ENCODE data around the gene TTLL3. TPM values are rescaled to one million over a fixed set of nuclear protein-coding genes. Genes with fewer than 3 reads are reported as not detected.

Gene TTLL3
- total and polyA plus RNA-seq, 2 donors from 2014 or later = 27.5 to 61.0 TPM

GRCh38 chr3:9779075-9779593 lies 30.9 kb upstream of the TTLL3 start:
- no peak for DNase-seq
- no peak overlapping the region for H3K27ac ChIP-seq (ENCODE audit: low read depth in 2 of 2, low read length in 2 of 2)

GRCh38 chr3:9779721-9780457 lies 30.2 kb upstream of the TTLL3 start:
- H3K27ac ChIP-seq (ENCODE audit: low read depth in 2 of 2, low read length in 2 of 2) = peak overlapping the region; percentile 81 to 85
- no peak overlapping the region for H3K9ac ChIP-seq (ENCODE audit: low read length in 3 of 3)
- H3K4me3 ChIP-seq (ENCODE audit: low read length in 3 of 3) = no peak overlapping the region
- peaks cover 0 to 7% (median 6%) of the 10 kb centered on the region in 3 donors for H3K36me3 ChIP-seq (ENCODE audit: control insufficient read depth in 2 of 3, insufficient read depth in 3 of 3, low read length in 3 of 3)
- H3K27me3 ChIP-seq (ENCODE audit: control insufficient read depth, insufficient read depth, low read length) = no peaks in the 10 kb centered on the region
- no peak for FAIRE-seq
- H3K9me3 ChIP-seq (ENCODE audit: control insufficient read depth in 2 of 3, insufficient read depth in 1 of 3, low read length in 3 of 3) = no peaks in the 10 kb centered on the region
- no peak for TF ChIP-seq CTCF (IDR thresholded peaks at IDR 0.05; ENCODE audit: borderline replicate concordance, extremely low read depth, insufficient read depth)
- intact Hi-C loops (cut with DNase I) = no loop called here
- DNase-seq = no peak
- H3K4me1 ChIP-seq (ENCODE audit: control insufficient read depth in 2 of 3, insufficient read depth in 2 of 3, low read depth in 1 of 3, low read length in 3 of 3) = peaks cover 0 to 22% (median 8%) of the 10 kb centered on the region in 3 donors

More at GRCh38 chr3:9779075-9779593, 30.9 kb upstream of the TTLL3 start:
- Histone ChIP-seq H3K36me3 (ENCODE audit: control insufficient read depth in 2 of 3, insufficient read depth in 3 of 3, low read length in 3 of 3) (peaks cover 0 to 5% (median 5%) of the 10 kb centered on the region in 3 donors), H3K27me3 (ENCODE audit: control insufficient read depth, insufficient read depth, low read length) (no peaks in the 10 kb centered on the region), H3K9me3 (ENCODE audit: control insufficient read depth in 2 of 3, insufficient read depth in 1 of 3, low read length in 3 of 3) (no peaks in the 10 kb centered on the region), H3K4me3 (ENCODE audit: low read length in 3 of 3) (no peak overlapping the region), H3K9ac (ENCODE audit: low read length in 3 of 3) (no peak overlapping the region), H3K4me1 (ENCODE audit: control insufficient read depth in 2 of 3, insufficient read depth in 2 of 3, low read depth in 1 of 3, low read length in 3 of 3) (peaks cover 0 to 22% (median 8%) of the 10 kb centered on the region in 3 donors)
- no peak for FAIRE-seq
- no peak for TF ChIP-seq CTCF (IDR thresholded peaks at IDR 0.05; ENCODE audit: borderline replicate concordance, extremely low read depth, insufficient read depth)
- intact Hi-C loops (cut with DNase I) = no loop called here

GRCh38 chr3:9780458-9780812 lies 29.6 kb upstream of the TTLL3 start:
- intact Hi-C loops (cut with DNase I) = no loop called here
- peaks cover 0 to 23% (median 9%) of the 10 kb centered on the region in 3 donors for H3K4me1 ChIP-seq (ENCODE audit: control insufficient read depth in 2 of 3, insufficient read depth in 2 of 3, low read depth in 1 of 3, low read length in 3 of 3)
- peak in 1 of 5 donors; percentile 91 for DNase-seq
- H3K9ac ChIP-seq (ENCODE audit: low read length in 3 of 3) = no peak overlapping the region
- H3K27me3 ChIP-seq (ENCODE audit: control insufficient read depth, insufficient read depth, low read length) = no peaks in the 10 kb centered on the region
- H3K9me3 ChIP-seq (ENCODE audit: control insufficient read depth in 2 of 3, insufficient read depth in 1 of 3, low read length in 3 of 3) = no peaks in the 10 kb centered on the region
- TF ChIP-seq CTCF (IDR thresholded peaks at IDR 0.05; ENCODE audit: borderline replicate concordance, extremely low read depth, insufficient read depth) = no peak
- H3K27ac ChIP-seq (ENCODE audit: low read depth in 2 of 2, low read length in 2 of 2) = peak overlapping the region; percentile 81 to 85
- H3K4me3 ChIP-seq (ENCODE audit: low read length in 3 of 3) = no peak overlapping the region
- FAIRE-seq = no peak
- H3K36me3 ChIP-seq (ENCODE audit: control insufficient read depth in 2 of 3, insufficient read depth in 3 of 3, low read length in 3 of 3) = peaks cover 0 to 7% (median 6%) of the 10 kb centered on the region in 3 donors

All from kidney (tissue), 14 donors.